SK-MEL-5 (cell line): Measurements from ENCODE around the gene C1QB. TPM values are rescaled to one million over a fixed set of nuclear protein-coding genes. Genes with fewer than 3 reads are reported as not detected.

Experiments used
- DNase-seq: peaks from one replicate; pipeline ENCODE4 v3.0.0-alpha.2; 2016; ENCODE audit warnings: low read depth, low spot score
- in situ Hi-C: cut with HindIII; loops from 2 replicates; pipeline ENCODE4 v1.10.0; 2016; ENCODE audit warnings: low sequenced_read_pairs, high pct_unique_total_duplicates, low pct_unique_long_range_greater_than_20kb
- total RNA-seq: library from RNA; depleted of rRNA; stranded (reverse); fragments of >200 nt; shearing (Covaris generic); gene quantifications from 2 replicates; pipeline ENCODE4 v1.2.3, GENCODE V29; 2014

C1QB gene
- total RNA-seq, 1 experiment from 2014 or later, result not detected

- no peak for DNase-seq
- in situ Hi-C loops, result no loop called here
Measured at GRCh38 chr1:22628698-22629444, 24.2 kb upstream of the C1QB start.

GRCh38 chr1:22629886-22630285, 23.1 kb upstream of the C1QB start:
- in situ Hi-C loops, result no loop called here

GRCh38 chr1:22633697-22634463, 19.2 kb upstream of the C1QB start:
- no peak for DNase-seq
- in situ Hi-C loops, result no loop called here

More at GRCh38 chr1:22629886-22630285, 23.1 kb upstream of the C1QB start:
- DNase-seq, result no peak

GRCh38 chr1:22635436-22635835, 17.6 kb upstream of the C1QB start:
- no peak for DNase-seq
- in situ Hi-C loops, result no loop called here

GRCh38 chr1:22636353-22636752, 16.7 kb upstream of the C1QB start, which contains the start of gene C1QA:
Gene C1QA, plus strand, starts transcription at chr1:22636628. Its CDS starts 989 bp downstream, at chr1:22637617.
- in situ Hi-C loops, result no loop called here
- no peak for DNase-seq

GRCh38 chr1:22636927-22637326, 16.1 kb upstream of the C1QB start:
- in situ Hi-C loops, result no loop called here
- no peak for DNase-seq

GRCh38 chr1:22637907-22638445, 15.1 kb upstream of the C1QB start:
- no peak for DNase-seq
- in situ Hi-C loops, result no loop called here

GRCh38 chr1:22638476-22639234, 14.4 kb upstream of the C1QB start:
- in situ Hi-C loops, result no loop called here
- DNase-seq, result no peak

GRCh38 chr1:22639286-22639685, 13.8 kb upstream of the C1QB start:
- DNase-seq, result peak; percentile 12
- in situ Hi-C loops, result no loop called here

GRCh38 chr1:22641247-22641646, 11.8 kb upstream of the C1QB start:
- DNase-seq, result no peak
- in situ Hi-C loops, result no loop called here

GRCh38 chr1:22641906-22642636, 11.0 kb upstream of the C1QB start:
- in situ Hi-C loops, result no loop called here
- DNase-seq, result peak; percentile 58

GRCh38 chr1:22643381-22643780, 9.7 kb upstream of the C1QB start, which contains the start of gene C1QC:
Gene C1QC, plus strand, starts transcription at chr1:22643633. Its CDS starts 391 bp downstream, at chr1:22644024.
- in situ Hi-C loops, result no loop called here
- DNase-seq, result no peak

GRCh38 chr1:22643928-22644327, 9.1 kb upstream of the C1QB start:
- DNase-seq, result no peak
- in situ Hi-C loops, result no loop called here

GRCh38 chr1:22645931-22646330, 7.1 kb upstream of the C1QB start:
- in situ Hi-C loops, result no loop called here

GRCh38 chr1:22646384-22646783, 6.7 kb upstream of the C1QB start:
- in situ Hi-C loops, result no loop called here
- no peak for DNase-seq

More at GRCh38 chr1:22645931-22646330, 7.1 kb upstream of the C1QB start:
- DNase-seq, result no peak

- in situ Hi-C loops, result no loop called here
Measured at GRCh38 chr1:22650089-22650693, 2.8 kb upstream of the C1QB start.

More at GRCh38 chr1:22650089-22650693, 2.8 kb upstream of the C1QB start:
- no peak for DNase-seq
